Activated naive CD8-positive, alpha-beta T cell treated with anti-CD3 and anti-CD28 coated beads, Interleukin-2, amount 10 ng/mL, durations not matched to agents 7 days and 5 days (primary cell): Measurements from ENCODE around the gene EFCAB6. TPM values are rescaled to one million over a fixed set of nuclear protein-coding genes. Genes with fewer than 3 reads are reported as not detected.

Experiments
- ATAC-seq: fragments of 150-1000 bp; cut with Tn5 transposase; one replicate; pipeline ENCODE4 v1.10.0; 2021; ENCODE audit warnings: low read depth, moderate library complexity
- POLR2A ChIA-PET: fragments of 350-600 bp; sonication (Branson Sonifier 250); formaldehyde crosslinking; loops from one replicate; lab custom pipeline; 2021; ENCODE audit warnings: antibody characterized with exemption; lab: Charles Lee
- DNase-seq: peaks from one replicate; pipeline ENCODE4 v3.0.0; 2021
- H3K27ac Mint-ChIP-seq: one replicate; pipeline ENCODE4 v1.8.0; 2022; ENCODE audit warnings: mild to moderate bottlenecking, mixed read lengths
- H3K27me3 Mint-ChIP-seq: one replicate; pipeline ENCODE4 v1.8.0; 2022; ENCODE audit warnings: mild to moderate bottlenecking, moderate library complexity, mixed read lengths
- H3K36me3 Mint-ChIP-seq: one replicate; pipeline ENCODE4 v1.8.0; 2021; ENCODE audit warnings: mild to moderate bottlenecking, mixed read lengths
- H3K4me1 Mint-ChIP-seq: one replicate; pipeline ENCODE4 v1.8.0; 2021; ENCODE audit warnings: mixed read lengths
- H3K4me3 Mint-ChIP-seq: one replicate; pipeline ENCODE4 v1.8.0; 2022; ENCODE audit warnings: mild to moderate bottlenecking, moderate library complexity, mixed read lengths
- H3K9me3 Mint-ChIP-seq: one replicate; pipeline ENCODE4 v1.8.0; 2021; ENCODE audit warnings: mixed read lengths
- total RNA-seq, 2 experiments: library from RNA; stranded (reverse); gene quantifications; one replicate each; pipeline ENCODE4 v1.2.3, GENCODE V29; 2021

The EFCAB6 gene, protein sequence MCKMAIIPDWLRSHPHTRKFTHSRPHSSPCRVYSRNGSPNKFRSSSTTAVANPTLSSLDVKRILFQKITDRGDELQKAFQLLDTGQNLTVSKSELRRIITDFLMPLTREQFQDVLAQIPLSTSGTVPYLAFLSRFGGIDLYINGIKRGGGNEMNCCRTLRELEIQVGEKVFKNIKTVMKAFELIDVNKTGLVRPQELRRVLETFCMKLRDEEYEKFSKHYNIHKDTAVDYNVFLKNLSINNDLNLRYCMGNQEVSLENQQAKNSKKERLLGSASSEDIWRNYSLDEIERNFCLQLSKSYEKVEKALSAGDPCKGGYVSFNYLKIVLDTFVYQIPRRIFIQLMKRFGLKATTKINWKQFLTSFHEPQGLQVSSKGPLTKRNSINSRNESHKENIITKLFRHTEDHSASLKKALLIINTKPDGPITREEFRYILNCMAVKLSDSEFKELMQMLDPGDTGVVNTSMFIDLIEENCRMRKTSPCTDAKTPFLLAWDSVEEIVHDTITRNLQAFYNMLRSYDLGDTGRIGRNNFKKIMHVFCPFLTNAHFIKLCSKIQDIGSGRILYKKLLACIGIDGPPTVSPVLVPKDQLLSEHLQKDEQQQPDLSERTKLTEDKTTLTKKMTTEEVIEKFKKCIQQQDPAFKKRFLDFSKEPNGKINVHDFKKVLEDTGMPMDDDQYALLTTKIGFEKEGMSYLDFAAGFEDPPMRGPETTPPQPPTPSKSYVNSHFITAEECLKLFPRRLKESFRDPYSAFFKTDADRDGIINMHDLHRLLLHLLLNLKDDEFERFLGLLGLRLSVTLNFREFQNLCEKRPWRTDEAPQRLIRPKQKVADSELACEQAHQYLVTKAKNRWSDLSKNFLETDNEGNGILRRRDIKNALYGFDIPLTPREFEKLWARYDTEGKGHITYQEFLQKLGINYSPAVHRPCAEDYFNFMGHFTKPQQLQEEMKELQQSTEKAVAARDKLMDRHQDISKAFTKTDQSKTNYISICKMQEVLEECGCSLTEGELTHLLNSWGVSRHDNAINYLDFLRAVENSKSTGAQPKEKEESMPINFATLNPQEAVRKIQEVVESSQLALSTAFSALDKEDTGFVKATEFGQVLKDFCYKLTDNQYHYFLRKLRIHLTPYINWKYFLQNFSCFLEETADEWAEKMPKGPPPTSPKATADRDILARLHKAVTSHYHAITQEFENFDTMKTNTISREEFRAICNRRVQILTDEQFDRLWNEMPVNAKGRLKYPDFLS (N-terminal part only)
- total RNA-seq: under 1 TPM; 0.19 to 0.37 TPM

- POLR2A ChIA-PET: interaction anchor here (0.6 to 1.1 kb wide), 4 partner anchors 81 to 1524 kb away, joined by 3 to 5 read pairs (median 4); partner anchors contain the start of gene SAMM50
- peak; percentile 86 for DNase-seq
- no peaks in the 10 kb centered on the region for H3K9me3 Mint-ChIP-seq
- peak within 1 kb of the TSS; percentile 90 for H3K4me3 Mint-ChIP-seq
- peak; percentile 89 for ATAC-seq
- H3K36me3 Mint-ChIP-seq: peaks cover 9% of the 10 kb centered on the region
- H3K4me1 Mint-ChIP-seq: peaks cover 18% of the 10 kb centered on the region
- H3K27ac Mint-ChIP-seq: peak within 1 kb of the TSS; percentile 78
- H3K27me3 Mint-ChIP-seq: no peaks in the 10 kb centered on the region
These were observed at the start of gene EFCAB6 for GRCh38 chr22:43812149-43812842. EFCAB6 (minus strand) TSS chr22:43812305; CDS start chr22:43782318, 29,987 bp downstream.

DNA sequence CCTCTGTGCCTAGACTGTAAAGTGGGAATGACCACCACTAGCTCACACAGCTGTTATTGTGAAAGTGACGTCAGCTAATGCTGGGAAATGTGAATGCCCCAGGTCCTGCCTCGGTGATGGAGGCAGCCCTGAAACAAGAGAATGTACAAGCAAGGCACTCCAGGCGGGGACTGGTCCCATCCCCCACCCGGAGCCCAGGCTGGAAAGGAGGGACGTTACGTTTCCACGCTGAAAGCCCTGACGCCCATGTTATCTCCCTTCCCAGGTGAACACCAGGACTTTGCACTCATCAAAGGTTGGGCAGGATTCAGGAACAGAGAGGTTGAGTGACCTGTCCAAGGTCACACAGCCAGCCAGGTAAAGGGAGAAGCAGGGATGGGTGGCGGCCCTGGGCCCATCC is 49.4 kb upstream of the EFCAB6 start:
- Mint-ChIP-seq H3K9me3 (peaks cover 3% of the 10 kb centered on the region), H3K4me3 (no peak overlapping the region), H3K27me3 (peaks cover 50% of the 10 kb centered on the region)

GRCh38 chr22:43860831-43861230 is 48.7 kb upstream of the EFCAB6 start:
- ATAC-seq: no peak
- Mint-ChIP-seq H3K4me3 (no peak overlapping the region), H3K36me3 (no peaks in the 10 kb centered on the region), H3K27me3 (peaks cover 50% of the 10 kb centered on the region), H3K27ac (no peak overlapping the region), H3K9me3 (peaks cover 3% of the 10 kb centered on the region), H3K4me1 (no peaks in the 10 kb centered on the region)
- POLR2A ChIA-PET: no interaction called here
- DNase-seq: no peak

More for the DNA sequence above, 49.4 kb upstream of the EFCAB6 start:
- no peak overlapping the region for H3K27ac Mint-ChIP-seq
- POLR2A ChIA-PET: no interaction called here
- DNase-seq (no peak), ATAC-seq (no peak)
- no peaks in the 10 kb centered on the region for H3K36me3 Mint-ChIP-seq
- H3K4me1 Mint-ChIP-seq: no peaks in the 10 kb centered on the region

DNA sequence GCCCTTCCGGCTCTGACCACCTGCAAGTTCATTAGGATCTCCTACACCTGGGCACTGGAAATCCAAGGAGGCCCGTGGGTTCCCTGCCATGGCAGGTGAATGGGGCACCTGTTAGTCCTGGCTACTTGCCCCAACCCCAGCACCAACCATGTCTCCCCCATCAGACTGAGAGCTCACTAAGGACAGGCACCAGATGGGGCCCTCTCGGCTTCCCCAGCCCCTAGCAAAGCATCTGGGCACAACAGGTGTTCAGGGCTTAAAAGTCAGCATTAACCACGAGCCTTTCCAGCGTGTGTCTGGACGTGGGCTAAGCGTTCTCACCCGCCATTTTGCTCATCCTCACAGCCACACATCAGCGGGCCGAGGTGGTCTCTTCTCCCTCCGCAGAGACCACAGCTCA is 48.0 kb upstream of the EFCAB6 start:
- Mint-ChIP-seq H3K27ac (no peak overlapping the region), H3K9me3 (peaks cover 3% of the 10 kb centered on the region), H3K4me3 (no peak overlapping the region), H3K36me3 (no peaks in the 10 kb centered on the region), H3K4me1 (no peaks in the 10 kb centered on the region), H3K27me3 (peaks cover 50% of the 10 kb centered on the region)
- DNase-seq (no peak), ATAC-seq (no peak)
- POLR2A ChIA-PET: no interaction called here

GRCh38 chr22:43859621-43860020 is 47.5 kb upstream of the EFCAB6 start:
- H3K27me3 Mint-ChIP-seq: peaks cover 47% of the 10 kb centered on the region
- H3K27ac Mint-ChIP-seq: no peak overlapping the region
- no peak overlapping the region for H3K4me3 Mint-ChIP-seq
- ATAC-seq: no peak
- no peaks in the 10 kb centered on the region for H3K36me3 Mint-ChIP-seq
- H3K9me3 Mint-ChIP-seq: peaks cover 3% of the 10 kb centered on the region
- no peaks in the 10 kb centered on the region for H3K4me1 Mint-ChIP-seq
- no peak for DNase-seq
- POLR2A ChIA-PET: no interaction called here

DNA sequence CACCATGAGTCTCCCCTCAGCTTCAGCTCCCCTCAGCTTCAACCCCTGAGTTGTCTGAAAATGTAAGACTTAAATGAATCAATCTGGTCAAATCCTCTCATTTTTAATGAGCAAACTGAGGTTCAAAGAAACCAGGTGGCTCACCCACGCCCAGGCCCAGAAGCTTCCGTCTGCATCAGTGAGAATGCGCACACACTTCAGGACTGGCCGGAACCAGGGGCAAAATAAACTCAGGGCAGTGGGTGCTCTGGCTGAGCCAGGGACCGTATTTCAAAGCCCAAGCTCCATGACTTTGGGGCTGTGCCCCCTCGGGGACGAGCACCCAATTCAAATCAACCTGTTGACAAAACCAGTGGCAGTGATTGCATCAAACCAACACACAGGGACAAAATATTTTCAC is 47.1 kb upstream of the EFCAB6 start:
- Mint-ChIP-seq H3K4me1 (no peaks in the 10 kb centered on the region), H3K36me3 (no peaks in the 10 kb centered on the region), H3K9me3 (peaks cover 3% of the 10 kb centered on the region), H3K4me3 (no peak overlapping the region), H3K27ac (no peak overlapping the region), H3K27me3 (peaks cover 47% of the 10 kb centered on the region)
- POLR2A ChIA-PET: no interaction called here
- DNase-seq (no peak), ATAC-seq (no peak)

DNA sequence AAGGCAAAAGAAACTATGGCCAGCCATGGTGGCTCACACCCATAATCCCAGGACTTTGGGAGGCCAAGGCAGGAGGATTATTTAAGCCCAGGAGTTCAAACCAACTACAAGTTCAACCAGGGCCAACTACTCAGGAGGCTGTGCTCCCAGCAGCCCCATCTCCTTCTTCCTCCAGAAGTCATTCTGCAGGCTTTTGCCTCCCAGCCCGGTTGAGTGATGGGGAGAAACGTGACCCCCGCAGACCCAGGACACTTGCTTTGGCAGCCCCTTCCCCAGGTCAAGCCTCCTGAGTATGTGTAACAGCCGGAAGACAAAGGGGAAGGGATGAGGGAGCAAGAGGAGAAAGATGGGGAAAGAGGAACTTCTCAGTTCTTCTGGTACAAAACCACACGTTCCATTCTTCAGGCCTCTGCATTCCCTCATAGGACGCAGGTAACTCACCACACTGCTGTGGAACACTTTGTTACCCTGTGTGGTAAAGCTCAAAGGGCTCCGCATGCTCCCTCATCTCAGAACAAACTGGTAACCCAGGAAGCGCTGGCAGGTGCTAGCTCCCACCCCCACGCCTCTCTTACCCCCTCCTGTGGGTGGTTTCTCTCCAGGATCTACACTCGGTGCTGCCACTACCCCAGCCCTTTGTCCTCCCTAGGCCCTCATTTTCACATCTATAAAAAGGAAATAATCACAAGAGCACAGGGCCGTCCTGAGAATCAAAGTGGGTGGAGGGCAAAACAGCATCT is 46.2 kb upstream of the EFCAB6 start:
- ATAC-seq (no peak), DNase-seq (no peak)
- Mint-ChIP-seq H3K27ac (no peak overlapping the region), H3K4me1 (no peaks in the 10 kb centered on the region), H3K4me3 (no peak overlapping the region), H3K27me3 (peaks cover 38% of the 10 kb centered on the region), H3K36me3 (no peaks in the 10 kb centered on the region), H3K9me3 (peaks cover 3% of the 10 kb centered on the region)
- POLR2A ChIA-PET: no interaction called here

- Mint-ChIP-seq H3K36me3 (no peaks in the 10 kb centered on the region), H3K27me3 (peaks cover 32% of the 10 kb centered on the region), H3K27ac (no peak overlapping the region), H3K9me3 (peaks cover 3% of the 10 kb centered on the region), H3K4me3 (no peak overlapping the region), H3K4me1 (no peaks in the 10 kb centered on the region)
- POLR2A ChIA-PET: no interaction called here
- DNase-seq (no peak), ATAC-seq (no peak)
These were observed 45.3 kb upstream of the EFCAB6 start for GRCh38 chr22:43857367-43857766.

- Mint-ChIP-seq H3K4me3 (no peak overlapping the region), H3K9me3 (peaks cover 3% of the 10 kb centered on the region), H3K36me3 (no peaks in the 10 kb centered on the region), H3K27ac (no peak overlapping the region), H3K27me3 (peaks cover 23% of the 10 kb centered on the region), H3K4me1 (peaks cover 2% of the 10 kb centered on the region)
- ATAC-seq (no peak), DNase-seq (no peak)
- POLR2A ChIA-PET: no interaction called here
These were observed 43.3 kb upstream of the EFCAB6 start for GRCh38 chr22:43855431-43855830.

GRCh38 chr22:43854786-43855271 is 42.7 kb upstream of the EFCAB6 start:
- peaks cover 17% of the 10 kb centered on the region for H3K27me3 Mint-ChIP-seq
- DNase-seq: no peak
- no peak overlapping the region for H3K27ac Mint-ChIP-seq
- POLR2A ChIA-PET: no interaction called here
- no peak for ATAC-seq
- peaks cover 3% of the 10 kb centered on the region for H3K9me3 Mint-ChIP-seq
- no peak overlapping the region for H3K4me3 Mint-ChIP-seq
- H3K36me3 Mint-ChIP-seq: no peaks in the 10 kb centered on the region
- peaks cover 2% of the 10 kb centered on the region for H3K4me1 Mint-ChIP-seq

DNA sequence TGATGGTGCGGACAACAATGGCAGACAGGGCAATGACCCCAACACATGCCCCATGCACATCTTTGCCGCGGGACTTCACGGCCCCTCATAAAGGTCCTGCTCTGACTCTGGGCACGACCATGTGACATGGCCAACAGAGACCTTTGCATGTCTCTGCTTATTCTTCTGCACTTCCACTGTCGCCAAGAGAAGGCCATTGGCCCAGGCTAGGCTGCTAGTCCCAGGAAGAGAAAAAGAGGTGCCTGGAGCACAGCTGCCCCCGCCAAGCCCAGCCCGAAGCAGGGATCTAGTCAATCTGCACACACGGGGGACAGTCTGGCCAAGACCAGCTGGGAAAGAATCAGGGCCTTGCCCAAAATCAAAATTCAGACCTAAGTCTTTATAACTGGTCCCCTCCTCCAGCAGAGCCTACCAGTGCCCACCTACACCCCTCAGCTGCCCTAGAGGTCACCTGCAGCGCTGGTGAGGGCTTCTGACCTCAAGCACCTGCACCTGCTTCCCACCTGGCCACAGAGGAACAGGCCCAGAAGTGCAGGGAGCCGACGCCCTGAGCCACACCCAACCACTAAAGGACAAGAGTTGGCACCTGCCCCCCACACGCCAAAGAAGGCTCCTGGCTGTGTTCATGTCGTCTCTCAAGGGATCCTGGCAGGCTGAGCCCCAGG is 42.1 kb upstream of the EFCAB6 start:
- Mint-ChIP-seq H3K36me3 (no peaks in the 10 kb centered on the region), H3K4me3 (no peak overlapping the region), H3K27me3 (peaks cover 15% of the 10 kb centered on the region), H3K27ac (no peak overlapping the region), H3K9me3 (peaks cover 3% of the 10 kb centered on the region), H3K4me1 (peaks cover 2% of the 10 kb centered on the region)
- ATAC-seq: no peak
- DNase-seq: no peak
- POLR2A ChIA-PET: no interaction called here
